Stimulated activated CD4-positive, alpha-beta T cell treated with anti-CD3 and anti-CD28 coated beads, Interleukin-12 subunit alpha, Interleukin-12 subunit beta, amount 100 ng/mL, for 24 hours (primary cell): ENCODE data around the gene CCDC183.
"Not testable (repeated sequence)": the region's sequence is repeated elsewhere in the genome, so short reads cannot be mapped to it uniquely, and the experiment has no call there.

ENCODE experiments used
- DNase-seq, 2 experiments: peaks; one replicate each; pipeline ENCODE4 v3.0.0-alpha.2; 2020; ENCODE audit warnings: low read depth in 2 of 2

The CCDC183 gene

GRCh38 chr9:136825295-136826187, 29.4 kb downstream of the CCDC183 start:
- no peak for DNase-seq

- DNase-seq: no peak
These were observed 30.0 kb downstream of the CCDC183 start for GRCh38 chr9:136826188-136826541.

GRCh38 chr9:136826703-136827582, 30.8 kb downstream of the CCDC183 start:
- no peak for DNase-seq

GRCh38 chr9:136827794-136828473, 31.8 kb downstream of the CCDC183 start:
- no peak for DNase-seq

GRCh38 chr9:136828474-136829140, 32.5 kb downstream of the CCDC183 start:
- no peak for DNase-seq

- DNase-seq: no peak
These were observed 33.3 kb downstream of the CCDC183 start for GRCh38 chr9:136829412-136829811.

GRCh38 chr9:136829981-136830885, 34.1 kb downstream of the CCDC183 start:
- DNase-seq: no peak

GRCh38 chr9:136831002-136831719, 35.0 kb downstream of the CCDC183 start:
- no peak for DNase-seq

- no peak for DNase-seq
These were observed 35.6 kb downstream of the CCDC183 start for GRCh38 chr9:136831720-136832104.

- no peak for DNase-seq
These were observed 36.4 kb downstream of the CCDC183 start for GRCh38 chr9:136832581-136832980.

GRCh38 chr9:136833381-136834048, 37.4 kb downstream of the CCDC183 start:
- not testable (repeated sequence) for DNase-seq

GRCh38 chr9:136835162-136835931, 39.2 kb downstream of the CCDC183 start:
- DNase-seq: no peak

- no peak for DNase-seq
These were observed 40.1 kb downstream of the CCDC183 start for GRCh38 chr9:136835932-136836904.

- DNase-seq: no peak
These were observed 41.2 kb downstream of the CCDC183 start for GRCh38 chr9:136837146-136837855.

GRCh38 chr9:136837856-136838277, 41.7 kb downstream of the CCDC183 start:
- DNase-seq: not testable (repeated sequence)
